Osteoblast (primary cell): Measurements from ENCODE around the gene OXCT2. TPM values are rescaled to one million over a fixed set of nuclear protein-coding genes. Genes with fewer than 3 reads are reported as not detected.

ENCODE experiments used
- DNase-seq: peaks from one replicate; pipeline ENCODE4 v3.0.0; 2011; ENCODE audit warnings: low spot score, mixed read lengths; ENCODE audit not compliant: insufficient read length; ENCODE audit errors: missing footprints
- H2AFZ ChIP-seq: 2 replicates; pipeline ENCODE4 v1.6.0; 2011; ENCODE audit warnings: mild to moderate bottlenecking, low read length
- H3K27ac ChIP-seq: 2 replicates; pipeline ENCODE4 v1.5.1; 2011; ENCODE audit warnings: mild to moderate bottlenecking, low read depth, low read length, moderate library complexity
- H3K27me3 ChIP-seq: 2 replicates; pipeline ENCODE4 v1.6.0; 2012; ENCODE audit warnings: mild to moderate bottlenecking, control low read depth, inconsistent platforms, low read length, moderate library complexity; ENCODE audit not compliant: insufficient read depth
- H3K36me3 ChIP-seq: 2 replicates; pipeline ENCODE4 v1.5.1; 2011; ENCODE audit warnings: mild to moderate bottlenecking, low read length, control low read depth, moderate library complexity; ENCODE audit not compliant: insufficient read depth
- H3K4me1 ChIP-seq: 2 replicates; pipeline ENCODE4 v1.5.1; 2011; ENCODE audit warnings: mild to moderate bottlenecking, low read length, control low read depth, moderate library complexity; ENCODE audit not compliant: insufficient read depth
- H3K4me2 ChIP-seq: 2 replicates; pipeline ENCODE4 v1.6.0; 2011; ENCODE audit warnings: mild to moderate bottlenecking, low read length; ENCODE audit not compliant: insufficient read depth
- H3K4me3 ChIP-seq: fragments of 200-600 bp; sonication (generic); 3 replicates; pipeline ENCODE4 v1.5.1; 2012; ENCODE audit warnings: mild to moderate bottlenecking, low read length, inconsistent platforms; ENCODE audit not compliant: insufficient read depth
- H3K79me2 ChIP-seq: 2 replicates; pipeline ENCODE4 v1.6.0; 2012; ENCODE audit warnings: mild to moderate bottlenecking, low read length, control low read depth, inconsistent platforms; ENCODE audit not compliant: insufficient read depth
- H3K9me3 ChIP-seq: 2 replicates; pipeline ENCODE4 v1.5.1; 2011; ENCODE audit warnings: low read depth, low read length, control low read depth
- H4K20me1 ChIP-seq: 2 replicates; pipeline ENCODE4 v1.6.0; 2012; ENCODE audit warnings: mild to moderate bottlenecking, low read length, control low read depth; ENCODE audit not compliant: insufficient read depth
- CTCF ChIP-seq: IDR thresholded peaks from 2 replicates; pipeline ENCODE4 v1.5.1; 2011; ENCODE audit warnings: mild to moderate bottlenecking, low read depth, low read length, moderate library complexity; ENCODE audit errors: extremely low read depth
- total RNA-seq: library from RNA; depleted of rRNA; stranded (reverse); fragments of >200 nt; gene quantifications from 2 replicates; pipeline ENCODE4 v1.2.3, GENCODE V29; 2012

Gene OXCT2
- total RNA-seq, 1 donor = 1.1 TPM

GRCh38 chr1:39762550-39763540, 8.3 kb downstream of the OXCT2 start:
- Histone ChIP-seq H3K4me2 (no peak overlapping the region), H3K79me2 (no peaks in the 10 kb centered on the region), H3K9me3 (no peaks in the 10 kb centered on the region), H3K36me3 (no peaks in the 10 kb centered on the region), H4K20me1 (no peaks in the 10 kb centered on the region), H3K27me3 (no peaks in the 10 kb centered on the region), H3K27ac (no peak overlapping the region), H3K4me3 (no peak overlapping the region), H2AFZ (no peak overlapping the region), H3K4me1 (no peaks in the 10 kb centered on the region)
- no peak for DNase-seq
- TF ChIP-seq CTCF = no peak

GRCh38 chr1:39761557-39762260, 9.4 kb downstream of the OXCT2 start:
- DNase-seq = peak; percentile 53

GRCh38 chr1:39761016-39761415, 10.1 kb downstream of the OXCT2 start:
- Histone ChIP-seq H2AFZ (no peak overlapping the region), H3K4me3 (no peak overlapping the region), H3K9me3 (no peaks in the 10 kb centered on the region), H3K4me1 (no peaks in the 10 kb centered on the region), H3K27ac (no peak overlapping the region), H3K36me3 (no peaks in the 10 kb centered on the region), H3K27me3 (no peaks in the 10 kb centered on the region), H3K79me2 (no peaks in the 10 kb centered on the region), H4K20me1 (no peaks in the 10 kb centered on the region), H3K4me2 (no peak overlapping the region)
- DNase-seq = peak; percentile 70
- no peak for TF ChIP-seq CTCF

More at GRCh38 chr1:39761557-39762260, 9.4 kb downstream of the OXCT2 start:
- H3K27ac ChIP-seq = no peak overlapping the region
- H3K36me3 ChIP-seq = no peaks in the 10 kb centered on the region
- H3K9me3 ChIP-seq = no peaks in the 10 kb centered on the region
- H3K4me1 ChIP-seq = no peaks in the 10 kb centered on the region
- TF ChIP-seq CTCF = no peak
- no peaks in the 10 kb centered on the region for H4K20me1 ChIP-seq
- H3K27me3 ChIP-seq = no peaks in the 10 kb centered on the region
- no peak overlapping the region for H3K4me3 ChIP-seq
- H3K4me2 ChIP-seq = no peak overlapping the region
- H2AFZ ChIP-seq = no peak overlapping the region
- no peaks in the 10 kb centered on the region for H3K79me2 ChIP-seq
